Epithelial cell of proximal tubule (primary cell): Measurements from ENCODE around the gene CAB39L. TPM values are rescaled to one million over a fixed set of nuclear protein-coding genes. Genes with fewer than 3 reads are reported as not detected.

Experiments
- DNase-seq: peaks from one replicate; pipeline ENCODE4 v3.0.0-alpha.2; 2011; ENCODE audit warnings: low read depth
- H3K4me3 ChIP-seq: 2 replicates; pipeline ENCODE4 v1.5.1; 2011; ENCODE audit warnings: low read depth, mild to moderate bottlenecking, low read length
- CTCF ChIP-seq: conservative IDR thresholded peaks from 2 replicates; pipeline ENCODE4 v1.5.1; 2012; ENCODE audit warnings: low read depth, mild to moderate bottlenecking, low read length
- total RNA-seq: library from RNA; depleted of rRNA; stranded (reverse); fragments of >200 nt; gene quantifications from 2 replicates; pipeline ENCODE4 v1.2.3, GENCODE V29; 2015

CAB39L gene
- total RNA-seq, 1 donor from 2014 or later, result 5.2 TPM

- TF ChIP-seq CTCF, result no peak
- H3K4me3 ChIP-seq, result no peak overlapping the region
- no peak for DNase-seq
Measured at GRCh38 chr13:49343255-49343654, 100.6 kb downstream of the CAB39L start.

GRCh38 chr13:49342454-49342853 lies 101.4 kb downstream of the CAB39L start:
- no peak for TF ChIP-seq CTCF
- DNase-seq, result no peak
- H3K4me3 ChIP-seq, result no peak overlapping the region

GRCh38 chr13:49341941-49342340 lies 101.9 kb downstream of the CAB39L start:
- no peak for TF ChIP-seq CTCF
- no peak overlapping the region for H3K4me3 ChIP-seq
- no peak for DNase-seq

GRCh38 chr13:49341517-49341916 lies 102.3 kb downstream of the CAB39L start:
- no peak for TF ChIP-seq CTCF
- DNase-seq, result no peak
- H3K4me3 ChIP-seq, result no peak overlapping the region

GRCh38 chr13:49340161-49340560 lies 103.7 kb downstream of the CAB39L start:
- TF ChIP-seq CTCF, result no peak
- no peak overlapping the region for H3K4me3 ChIP-seq
- DNase-seq, result no peak

GRCh38 chr13:49336655-49337054 lies 107.2 kb downstream of the CAB39L start:
- no peak for TF ChIP-seq CTCF
- H3K4me3 ChIP-seq, result no peak overlapping the region
- no peak for DNase-seq

GRCh38 chr13:49330546-49330864 lies 113.4 kb downstream of the CAB39L start:
- no peak for DNase-seq
- TF ChIP-seq CTCF, result no peak
- no peak overlapping the region for H3K4me3 ChIP-seq
